DND-41 (cell line): Measurements from ENCODE around the gene INSM2.

Experiments used
- ATAC-seq: fragments of 200-7000 bp; cut with Tn5 transposase; 3 replicates; pipeline ENCODE4 v1.9.1; 2021; ENCODE audit warnings: low read depth; ENCODE audit not compliant: insufficient read depth
- DNase-seq: peaks from one replicate; pipeline ENCODE4 v3.0.0-alpha.2; 2020
- H2AFZ ChIP-seq: 2 replicates; pipeline ENCODE4 v1.6.0; 2012; ENCODE audit warnings: low read depth, low read length
- H3K27ac ChIP-seq: 2 replicates; pipeline ENCODE4 v1.5.1; 2012; ENCODE audit warnings: low read length, inconsistent platforms
- H3K27me3 ChIP-seq: fragments of 200-600 bp; sonication (generic); 2 replicates; pipeline ENCODE4 v1.6.0; 2012; ENCODE audit warnings: low read length, mild to moderate bottlenecking, inconsistent platforms; ENCODE audit not compliant: insufficient read depth, poor library complexity
- H3K36me3 ChIP-seq: 2 replicates; pipeline ENCODE4 v1.5.1; 2012; ENCODE audit warnings: low read length, inconsistent platforms; ENCODE audit not compliant: insufficient read depth
- H3K4me1 ChIP-seq: 2 replicates; pipeline ENCODE4 v1.5.1; 2012; ENCODE audit warnings: mild to moderate bottlenecking, low read length; ENCODE audit not compliant: insufficient read depth
- H3K4me2 ChIP-seq: 2 replicates; pipeline ENCODE4 v1.6.0; 2012; ENCODE audit warnings: mild to moderate bottlenecking, moderate library complexity, low read length, inconsistent platforms; ENCODE audit not compliant: insufficient read depth
- H3K4me3 ChIP-seq, 2 experiments: fragments of 200-600 bp in 1 of 2; shearing (Covaris generic) in 1 of 2; 2 replicates each; pipeline ENCODE4 v1.5.1; 2012 to 2016; ENCODE audit warnings: inconsistent platforms in 2 of 2, low read length in 2 of 2, mild to moderate bottlenecking in 2 of 2, low read depth in 1 of 2, moderate library complexity in 1 of 2
- H3K79me2 ChIP-seq: 2 replicates; pipeline ENCODE4 v1.6.0; 2012; ENCODE audit warnings: low read length, inconsistent platforms; ENCODE audit not compliant: insufficient read depth
- H3K9ac ChIP-seq: 2 replicates; pipeline ENCODE4 v1.6.0; 2012; ENCODE audit warnings: low read depth, mild to moderate bottlenecking, inconsistent platforms, low read length, moderate library complexity
- H3K9me3 ChIP-seq: 2 replicates; pipeline ENCODE4 v1.5.1; 2012; ENCODE audit warnings: low read length, moderate library complexity, mild to moderate bottlenecking, inconsistent platforms; ENCODE audit not compliant: insufficient read depth, severe bottlenecking
- H4K20me1 ChIP-seq: 2 replicates; pipeline ENCODE4 v1.6.0; 2012; ENCODE audit warnings: low read length; ENCODE audit not compliant: insufficient read depth
- EZH2 ChIP-seq: IDR thresholded peaks from 3 replicates; pipeline ENCODE4 v1.6.1; 2012; ENCODE audit warnings: borderline replicate concordance, low read depth, mild to moderate bottlenecking, moderate library complexity, low read length, inconsistent platforms; ENCODE audit not compliant: severe bottlenecking
- TF ChIP-seq, protein P1 (sequence below): IDR thresholded peaks from 2 replicates; pipeline ENCODE4 v1.5.1; 2012; ENCODE audit warnings: borderline replicate concordance, low read length, moderate library complexity, mild to moderate bottlenecking; ENCODE audit not compliant: poor library complexity, severe bottlenecking; ENCODE audit errors: extremely low read depth

The INSM2 gene

DNA sequence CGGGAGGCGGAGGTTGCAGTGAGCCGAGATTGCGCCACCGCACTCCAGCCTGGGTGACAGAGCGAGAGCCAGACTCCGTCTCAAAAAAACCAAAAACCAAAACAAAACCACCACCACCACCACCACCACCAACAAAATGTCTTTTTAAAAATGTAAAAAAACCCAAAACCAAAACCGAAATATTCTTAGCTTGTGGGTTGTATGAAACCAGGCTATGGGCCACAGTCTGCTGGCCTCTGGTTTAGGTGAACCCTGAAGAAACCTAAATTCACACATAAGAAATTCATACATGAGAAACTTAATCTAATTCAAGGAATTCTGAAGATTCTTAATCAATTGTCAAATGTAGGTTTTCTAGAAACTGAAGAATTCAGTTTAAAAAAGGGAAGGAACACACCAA is 37.6 kb downstream of the INSM2 start:
- Histone ChIP-seq H3K4me2 (no peak overlapping the region), H3K9ac (no peak overlapping the region), H3K79me2 (no peaks in the 10 kb centered on the region), H3K4me1 (no peaks in the 10 kb centered on the region), H3K4me3 (no peak overlapping the region), H2AFZ (no peak overlapping the region), H4K20me1 (no peaks in the 10 kb centered on the region), H3K27ac (no peak overlapping the region), H3K9me3 (no peaks in the 10 kb centered on the region), H3K36me3 (peaks cover 3% of the 10 kb centered on the region; the same call in 1 of the 2 replicates), H3K27me3 (no peaks in the 10 kb centered on the region)
- ATAC-seq: no peak
- TF ChIP-seq EZH2: no peak
- TF ChIP-seq, protein P1, sequence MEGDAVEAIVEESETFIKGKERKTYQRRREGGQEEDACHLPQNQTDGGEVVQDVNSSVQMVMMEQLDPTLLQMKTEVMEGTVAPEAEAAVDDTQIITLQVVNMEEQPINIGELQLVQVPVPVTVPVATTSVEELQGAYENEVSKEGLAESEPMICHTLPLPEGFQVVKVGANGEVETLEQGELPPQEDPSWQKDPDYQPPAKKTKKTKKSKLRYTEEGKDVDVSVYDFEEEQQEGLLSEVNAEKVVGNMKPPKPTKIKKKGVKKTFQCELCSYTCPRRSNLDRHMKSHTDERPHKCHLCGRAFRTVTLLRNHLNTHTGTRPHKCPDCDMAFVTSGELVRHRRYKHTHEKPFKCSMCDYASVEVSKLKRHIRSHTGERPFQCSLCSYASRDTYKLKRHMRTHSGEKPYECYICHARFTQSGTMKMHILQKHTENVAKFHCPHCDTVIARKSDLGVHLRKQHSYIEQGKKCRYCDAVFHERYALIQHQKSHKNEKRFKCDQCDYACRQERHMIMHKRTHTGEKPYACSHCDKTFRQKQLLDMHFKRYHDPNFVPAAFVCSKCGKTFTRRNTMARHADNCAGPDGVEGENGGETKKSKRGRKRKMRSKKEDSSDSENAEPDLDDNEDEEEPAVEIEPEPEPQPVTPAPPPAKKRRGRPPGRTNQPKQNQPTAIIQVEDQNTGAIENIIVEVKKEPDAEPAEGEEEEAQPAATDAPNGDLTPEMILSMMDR: no peak
- no peak for DNase-seq

DNA sequence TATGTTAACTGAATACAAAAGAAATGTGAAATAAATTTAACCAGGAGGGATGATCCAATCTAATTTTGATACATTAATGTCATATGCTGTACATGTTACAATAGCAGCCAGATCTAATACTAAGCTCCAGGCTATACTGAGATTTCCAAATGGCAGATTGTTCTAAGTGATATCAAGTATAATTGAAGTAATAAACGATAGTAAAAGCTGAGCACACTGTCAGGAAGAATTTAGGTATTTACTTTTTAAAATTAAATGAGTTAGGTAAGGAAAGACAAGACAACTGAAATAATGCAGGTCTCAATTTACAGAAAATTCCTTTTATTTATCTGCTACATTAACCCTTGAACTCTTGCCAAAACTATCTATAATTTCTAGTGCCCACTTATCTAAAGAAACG is 39.9 kb downstream of the INSM2 start:
- no peak for ATAC-seq
- H2AFZ ChIP-seq: no peak overlapping the region
- H3K9me3 ChIP-seq: no peaks in the 10 kb centered on the region
- no peaks in the 10 kb centered on the region for H3K4me1 ChIP-seq
- H3K27ac ChIP-seq: no peak overlapping the region
- no peak overlapping the region for H3K9ac ChIP-seq
- no peak for DNase-seq
- peaks cover 3% of the 10 kb centered on the region; the same call in 1 of the 2 replicates for H3K36me3 ChIP-seq
- TF ChIP-seq EZH2: no peak
- TF ChIP-seq, protein P1: no peak
- no peaks in the 10 kb centered on the region for H3K27me3 ChIP-seq
- H3K4me2 ChIP-seq: no peak overlapping the region
- no peaks in the 10 kb centered on the region for H3K79me2 ChIP-seq
- no peaks in the 10 kb centered on the region for H4K20me1 ChIP-seq
- H3K4me3 ChIP-seq: no peak overlapping the region

DNA sequence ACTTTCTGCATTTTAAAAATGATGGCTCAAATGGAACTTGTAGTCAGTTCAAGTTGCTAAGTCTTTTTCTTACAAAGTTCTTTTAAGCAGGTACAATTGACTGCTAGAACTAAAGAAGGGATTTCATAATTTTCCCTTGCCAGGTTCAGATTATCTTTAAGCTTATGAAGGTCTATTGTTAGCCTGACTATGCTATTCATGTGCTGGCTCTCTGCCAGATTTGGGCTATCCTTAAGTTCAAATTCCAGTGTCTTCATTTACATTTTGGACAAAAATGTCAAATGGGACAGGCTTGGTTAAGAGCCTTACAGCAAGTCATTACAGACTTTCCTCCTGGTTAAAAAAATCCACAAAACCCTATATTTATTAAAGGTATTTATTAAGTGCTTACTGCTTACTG is 42.3 kb downstream of the INSM2 start:
- Histone ChIP-seq H3K36me3 (peaks cover 3% of the 10 kb centered on the region; the same call in 1 of the 2 replicates), H2AFZ (no peak overlapping the region), H3K27ac (no peak overlapping the region), H3K9me3 (no peaks in the 10 kb centered on the region), H3K9ac (no peak overlapping the region), H3K79me2 (no peaks in the 10 kb centered on the region), H3K4me2 (no peak overlapping the region), H3K4me1 (no peaks in the 10 kb centered on the region), H4K20me1 (no peaks in the 10 kb centered on the region), H3K27me3 (no peaks in the 10 kb centered on the region), H3K4me3 (no peak overlapping the region)
- ATAC-seq (no peak), DNase-seq (no peak)
- TF ChIP-seq, protein P1: no peak
- no peak for TF ChIP-seq EZH2

DNA sequence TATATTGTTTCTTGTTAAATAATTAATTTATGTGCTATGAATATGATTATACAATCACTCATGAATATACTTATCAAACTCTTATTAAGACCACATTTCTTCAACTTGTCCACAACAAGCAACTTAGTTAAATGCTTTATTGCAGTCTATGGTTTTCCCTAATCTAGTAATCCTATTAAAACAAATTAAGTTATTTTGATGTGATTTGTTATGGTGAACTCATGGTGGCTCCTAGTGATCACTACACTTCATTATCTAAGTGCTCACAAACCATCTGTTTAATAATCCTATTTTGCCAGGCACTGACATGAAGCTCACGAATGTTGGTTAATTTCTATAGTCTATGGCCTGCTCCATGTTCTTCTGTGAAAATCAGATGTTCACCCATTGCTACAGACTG is 42.9 kb downstream of the INSM2 start:
- Histone ChIP-seq H3K79me2 (no peaks in the 10 kb centered on the region), H3K36me3 (peaks cover 3% of the 10 kb centered on the region; the same call in 1 of the 2 replicates), H2AFZ (no peak overlapping the region), H3K4me2 (no peak overlapping the region), H3K9ac (no peak overlapping the region), H3K27ac (no peak overlapping the region), H3K27me3 (no peaks in the 10 kb centered on the region), H3K9me3 (no peaks in the 10 kb centered on the region), H3K4me3 (no peak overlapping the region), H4K20me1 (no peaks in the 10 kb centered on the region), H3K4me1 (no peaks in the 10 kb centered on the region)
- DNase-seq (no peak), ATAC-seq (no peak)
- TF ChIP-seq, protein P1: no peak
- TF ChIP-seq EZH2: no peak
